MCF 10A (cell line): ENCODE data around the gene FIZ1. TPM values are rescaled to one million over a fixed set of nuclear protein-coding genes. Genes with fewer than 3 reads are reported as not detected.

Experiments used
- BruUV-seq: library from RNA; stranded (reverse); fragments of 400-500 nt; replicated peaks from 2 replicates; lab custom pipeline; 2021; lab: Mats Ljungman, UMichigan
- CTCF ChIA-PET: fragments of 300-600 bp; sonication (Branson Sonifier 250); formaldehyde crosslinking; extraction: SDS; loops from one replicate; lab custom pipeline; 2021; ENCODE audit warnings: antibody characterized with exemption, inconsistent platforms; lab: Yijun Ruan, JAX
- POLR2A ChIA-PET: fragments of 300-600, 350-650 bp; sonication (Branson Sonifier 250); formaldehyde crosslinking; extraction: SDS; loops from one replicate; lab custom pipeline; 2020; ENCODE audit warnings: antibody characterized with exemption, inconsistent platforms; lab: Yijun Ruan, JAX
- DNase-seq: peaks from one replicate; pipeline ENCODE4 v3.0.0-alpha.2; 2018; ENCODE audit not compliant: unreplicated experiment
- H3K27ac Mint-ChIP-seq: one replicate; pipeline ENCODE4 v1.8.0; 2022; ENCODE audit warnings: mild to moderate bottlenecking, low read depth, mixed read lengths; ENCODE audit not compliant: unreplicated experiment
- H3K27me3 Mint-ChIP-seq: one replicate; pipeline ENCODE4 v1.8.0; 2022; ENCODE audit warnings: mixed read lengths; ENCODE audit not compliant: insufficient read depth, unreplicated experiment
- H3K36me3 Mint-ChIP-seq: one replicate; pipeline ENCODE4 v1.8.0; 2022; ENCODE audit warnings: mild to moderate bottlenecking, moderate library complexity, mixed read lengths; ENCODE audit not compliant: insufficient read depth, unreplicated experiment
- H3K4me1 Mint-ChIP-seq: one replicate; pipeline ENCODE4 v1.8.0; 2022; ENCODE audit warnings: mixed read lengths; ENCODE audit not compliant: insufficient read depth, unreplicated experiment
- H3K4me3 Mint-ChIP-seq: one replicate; pipeline ENCODE4 v1.8.0; 2022; ENCODE audit warnings: mild to moderate bottlenecking, moderate library complexity, mixed read lengths; ENCODE audit not compliant: unreplicated experiment
- H3K9me3 Mint-ChIP-seq: one replicate; pipeline ENCODE4 v1.8.0; 2022; ENCODE audit warnings: mixed read lengths; ENCODE audit not compliant: unreplicated experiment
- CTCF ChIP-seq: fragments of 200-600 bp; IDR thresholded peaks from one replicate; pipeline ENCODE4 v1.8.0; 2022; ENCODE audit warnings: antibody characterized with exemption, mild to moderate bottlenecking; ENCODE audit not compliant: unreplicated experiment
- intact Hi-C: fragments of 100-400 bp; cut with micrococcal nuclease; formaldehyde crosslinking; loops from 2 replicates; pipeline ENCODE4 v1.14.1; 2022
- total RNA-seq: library from RNA; stranded (reverse); gene quantifications from 2 replicates; pipeline ENCODE4 v1.2.3, GENCODE V29; 2022

FIZ1 gene
- total RNA-seq, 1 experiment from 2014 or later = 16.3 TPM

DNA sequence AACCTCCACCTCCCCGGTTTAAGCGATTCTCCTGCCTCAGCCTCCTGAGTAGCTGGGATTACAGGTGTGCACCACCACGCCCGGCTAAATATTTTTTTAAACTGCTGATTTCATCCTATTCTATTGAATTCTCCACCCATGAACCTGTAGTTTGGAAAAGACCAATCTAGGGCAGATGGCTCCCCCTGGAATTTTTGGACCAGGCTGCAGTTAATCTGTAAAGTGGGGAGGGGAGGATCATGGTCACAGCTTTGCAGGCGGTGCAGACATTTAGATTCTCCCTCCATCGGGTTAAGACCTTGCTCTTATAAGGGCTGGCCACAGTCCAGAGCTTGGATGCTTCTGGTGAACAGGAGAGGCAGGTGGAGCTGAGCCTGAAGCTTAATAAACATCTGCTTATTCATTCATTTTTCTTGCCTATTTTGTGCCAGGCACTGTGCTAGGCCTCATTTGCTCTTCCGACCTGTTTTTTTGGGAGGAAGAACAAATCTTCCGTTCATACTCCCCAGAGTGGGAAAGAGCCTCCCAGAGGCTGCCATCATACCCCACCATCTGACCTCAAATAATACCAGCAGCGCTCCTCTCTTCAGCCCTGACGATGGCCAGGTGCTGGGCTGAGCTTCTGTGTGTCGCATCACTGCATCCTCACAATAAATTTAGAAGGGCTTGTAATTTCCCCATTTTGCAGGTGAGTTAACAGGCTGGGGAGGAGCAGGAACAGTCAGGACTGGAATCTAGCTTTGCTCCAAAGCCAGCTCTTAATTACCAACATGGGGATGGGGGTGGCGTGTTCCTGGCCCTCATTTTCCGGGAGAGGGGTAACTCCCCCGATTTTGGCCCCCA, 47.8 kb upstream of the FIZ1 start:
- CTCF ChIA-PET = interaction anchor here (0.6 to 3.6 kb wide), 6 partner anchors 10 to 1110 kb away, joined by 3 to 25 read pairs (median 4); no protein-coding TSS in a partner anchor
- peaks cover 50% of the 10 kb centered on the region for H3K36me3 Mint-ChIP-seq
- no peak for TF ChIP-seq CTCF
- intact Hi-C loops = no loop called here
- no peak overlapping the region for H3K27ac Mint-ChIP-seq
- POLR2A ChIA-PET = interaction anchor here (0.7 to 1.8 kb wide), 7 partner anchors 10 to 1458 kb away, joined by 3 to 7 read pairs (median 4); partner anchors contain the start of genes MBOAT7 and UBE2S
- no TSS peak for BruUV-seq
- peaks cover 13% of the 10 kb centered on the region for H3K4me1 Mint-ChIP-seq
- H3K9me3 Mint-ChIP-seq = no peaks in the 10 kb centered on the region
- no peak for DNase-seq
- no peaks in the 10 kb centered on the region for H3K27me3 Mint-ChIP-seq
- no peak overlapping the region for H3K4me3 Mint-ChIP-seq

DNA sequence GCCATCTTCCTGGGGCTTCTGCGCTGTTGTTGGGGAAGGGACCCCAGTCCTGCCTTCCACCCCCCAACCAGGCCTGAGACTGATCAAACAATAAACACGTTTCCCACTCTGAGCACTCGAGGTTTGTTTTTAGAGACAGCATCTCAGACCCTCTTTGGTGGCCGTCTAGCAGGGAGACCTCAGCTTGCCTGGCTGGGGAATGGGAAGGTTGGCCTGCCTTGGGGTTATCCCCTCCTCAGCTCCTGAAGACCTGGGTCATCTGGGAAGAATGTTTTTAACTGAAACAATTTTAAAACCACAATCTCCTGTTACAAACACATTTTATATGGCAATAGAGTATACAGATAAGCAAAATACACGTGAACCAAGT, 46.2 kb upstream of the FIZ1 start:
- Mint-ChIP-seq H3K4me1 (peaks cover 18% of the 10 kb centered on the region), H3K4me3 (peak overlapping the region; percentile 19), H3K36me3 (peaks cover 50% of the 10 kb centered on the region), H3K9me3 (no peaks in the 10 kb centered on the region), H3K27me3 (no peaks in the 10 kb centered on the region), H3K27ac (no peak overlapping the region)
- TF ChIP-seq CTCF = no peak
- intact Hi-C loops = no loop called here
- CTCF ChIA-PET = interaction anchor here (0.7 to 3.6 kb wide), 3 partner anchors 9 to 13 kb away, joined by 3 to 25 read pairs (median 11); no protein-coding TSS in a partner anchor
- DNase-seq = no peak
- no TSS peak for BruUV-seq
- POLR2A ChIA-PET = interaction anchor here (1.1 to 1.4 kb wide), 3 partner anchors 9 to 12 kb away, joined by 4 to 5 read pairs (median 4); no protein-coding TSS in a partner anchor

DNA sequence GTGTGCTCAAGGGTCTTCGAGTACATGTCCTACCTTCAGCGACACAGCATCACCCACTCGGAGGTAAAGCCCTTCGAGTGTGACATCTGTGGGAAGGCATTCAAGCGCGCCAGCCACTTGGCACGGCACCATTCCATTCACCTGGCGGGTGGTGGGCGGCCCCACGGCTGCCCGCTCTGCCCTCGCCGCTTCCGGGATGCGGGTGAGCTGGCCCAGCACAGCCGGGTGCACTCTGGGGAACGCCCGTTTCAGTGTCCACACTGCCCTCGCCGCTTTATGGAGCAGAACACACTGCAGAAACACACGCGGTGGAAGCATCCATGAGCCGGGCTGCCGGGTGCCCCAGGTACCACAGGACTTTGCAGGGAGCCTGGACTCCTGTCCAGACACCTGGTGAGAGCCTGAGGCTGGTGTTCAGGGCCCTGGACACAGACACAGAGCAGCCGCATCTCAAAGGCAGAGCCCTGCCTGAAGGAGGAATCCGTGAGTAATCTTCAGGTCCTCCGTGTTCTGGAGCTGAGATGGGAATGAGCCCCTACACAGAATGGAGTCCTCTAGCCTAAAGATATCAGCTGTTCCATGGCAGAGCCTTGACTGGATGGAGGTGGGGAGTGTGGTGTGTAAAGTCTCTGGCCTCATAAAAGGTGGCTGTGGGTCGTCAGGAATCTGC, 45.7 kb upstream of the FIZ1 start:
- H3K36me3 Mint-ChIP-seq = peaks cover 50% of the 10 kb centered on the region
- peak overlapping the region; percentile 94 for H3K27ac Mint-ChIP-seq
- no peak for TF ChIP-seq CTCF
- H3K4me1 Mint-ChIP-seq = peaks cover 18% of the 10 kb centered on the region
- ChIA-PET CTCF (interaction anchor here (1.0 to 3.6 kb wide), 3 partner anchors 8 to 13 kb away, joined by 4 to 25 read pairs (median 11); no protein-coding TSS in a partner anchor), POLR2A (interaction anchor here (1.0 to 1.4 kb wide), 4 partner anchors 9 to 12 kb away, joined by 4 to 6 read pairs (median 4); no protein-coding TSS in a partner anchor)
- H3K4me3 Mint-ChIP-seq = peak overlapping the region; percentile 82
- DNase-seq = no peak
- no peaks in the 10 kb centered on the region for H3K27me3 Mint-ChIP-seq
- H3K9me3 Mint-ChIP-seq = no peaks in the 10 kb centered on the region
- TSS peak; percentile 65 for BruUV-seq
- intact Hi-C loops = no loop called here
